HG03575 (cell line): ENCODE results near the gene SLC25A15.
A peak's percentile ranks its signal among the peaks of the same experiment; 100 is the strongest.

Experiments used
- ATAC-seq: cut with Tn5 transposase; IDR thresholded peaks from one replicate; pipeline ENCODE4 v1.9.1; 2021; ENCODE audit not compliant: unreplicated experiment, insufficient number of reproducible peaks, low FRiP score; ENCODE audit errors: extremely low read depth

Gene SLC25A15

GRCh38 chr13:40789275-40790153, at the start of gene SLC25A15:
SLC25A15 (plus strand) TSS chr13:40789611; CDS start chr13:40793227, 3,616 bp downstream.
- ATAC-seq: no peak

- no peak for ATAC-seq
Measured at GRCh38 chr13:40749327-40749726, 40.1 kb upstream of the SLC25A15 start.

- ATAC-seq: no peak
Measured at GRCh38 chr13:40755082-40755700, 34.2 kb upstream of the SLC25A15 start.

GRCh38 chr13:40756042-40756441, 33.4 kb upstream of the SLC25A15 start:
- ATAC-seq: no peak

- no peak for ATAC-seq
Measured at GRCh38 chr13:40758811-40759210, 30.6 kb upstream of the SLC25A15 start.

- no peak for ATAC-seq
Measured at GRCh38 chr13:40762849-40763248, 26.6 kb upstream of the SLC25A15 start.

GRCh38 chr13:40764587-40765403, 24.6 kb upstream of the SLC25A15 start:
- ATAC-seq: no peak

- no peak for ATAC-seq
Measured at GRCh38 chr13:40765602-40766001, 23.8 kb upstream of the SLC25A15 start.

- ATAC-seq: no peak
Measured at GRCh38 chr13:40769970-40770369, 19.4 kb upstream of the SLC25A15 start.

GRCh38 chr13:40770609-40770933, 18.8 kb upstream of the SLC25A15 start:
- no peak for ATAC-seq

GRCh38 chr13:40770934-40771618, 18.3 kb upstream of the SLC25A15 start, which contains the start of gene MRPS31:
MRPS31 (minus strand) TSS chr13:40771190; CDS start chr13:40771136, 54 bp downstream.
- peak; percentile 60 for ATAC-seq

GRCh38 chr13:40772765-40773473, 16.5 kb upstream of the SLC25A15 start:
- no peak for ATAC-seq

- no peak for ATAC-seq
Measured at GRCh38 chr13:40774672-40775071, 14.7 kb upstream of the SLC25A15 start.

GRCh38 chr13:40776232-40776631, 13.2 kb upstream of the SLC25A15 start:
- no peak for ATAC-seq

- no peak for ATAC-seq
Measured at GRCh38 chr13:40776681-40777165, 12.7 kb upstream of the SLC25A15 start.

GRCh38 chr13:40777166-40777808, 12.1 kb upstream of the SLC25A15 start:
- ATAC-seq: no peak

- ATAC-seq: no peak
Measured at GRCh38 chr13:40777809-40778175, 11.6 kb upstream of the SLC25A15 start.

- ATAC-seq: no peak
Measured at GRCh38 chr13:40779049-40779448, 10.4 kb upstream of the SLC25A15 start.
